K562 (cell line): ENCODE measurements around the gene TTN. TPM values are rescaled to one million over a fixed set of nuclear protein-coding genes. Genes with fewer than 3 reads are reported as not detected.

ENCODE experiments used
- BACH1 ChIP-seq: fragments of 200-800 bp; sonication (Bioruptor generic); IDR thresholded peaks from 2 replicates; pipeline ENCODE4 v1.6.1; 2016; ENCODE audit warnings: missing genetic modification characterization, missing compliant biosample characterization
- BCL6 ChIP-seq: fragments of 250-450 bp; sonication (Bioruptor Pico); IDR thresholded peaks from 2 replicates; pipeline ENCODE4 v1.4.0; 2020
- CXXC5 ChIP-seq: fragments of 250-450 bp; sonication (Bioruptor Pico); IDR thresholded peaks from 2 replicates; pipeline ENCODE4 v1.8.0; 2022; ENCODE audit warnings: inconsistent platforms, mild to moderate bottlenecking, moderate library complexity
- FOSL1 ChIP-seq: fragments of 200-800 bp; sonication (Bioruptor generic); conservative IDR thresholded peaks from 2 replicates; pipeline ENCODE4 v1.6.1; 2016; ENCODE audit warnings: missing genetic modification characterization, missing compliant biosample characterization
- NBN ChIP-seq: fragments of 450-650 bp; IDR thresholded peaks from 2 replicates; pipeline ENCODE4 v1.6.1; 2016; ENCODE audit warnings: low read depth, mild to moderate bottlenecking
- NR2C1 ChIP-seq, 2 experiments: fragments of 450-650 bp; IDR thresholded peaks; 2 replicates each; pipeline ENCODE4 v1.6.1; 2017; ENCODE audit warnings: mild to moderate bottlenecking in 2 of 2, antibody characterized with exemption in 1 of 2, inconsistent platforms in 1 of 2, missing compliant biosample characterization in 1 of 2, missing genetic modification characterization in 1 of 2
- NRF1 ChIP-seq, 2 experiments: fragments of 450-650 bp; IDR thresholded peaks in 1 of 2; conservative IDR thresholded peaks in 1 of 2; 2 replicates each; pipeline ENCODE4 v1.6.1; 2014; ENCODE audit warnings: mild to moderate bottlenecking in 2 of 2
- POLR2A ChIP-seq: fragments of 450-650 bp; conservative IDR thresholded peaks from 2 replicates; pipeline ENCODE4 v1.6.1; 2016
- POLR2AphosphoS5 ChIP-seq: IDR thresholded peaks from 2 replicates; pipeline ENCODE4 v1.6.1; 2011; ENCODE audit warnings: mild to moderate bottlenecking, low read depth, low read length, moderate library complexity; ENCODE audit not compliant: control insufficient read depth, insufficient read depth
- TEAD1 ChIP-seq, 2 experiments: fragments of 450-650 bp in 1 of 2; sonication (generic) in 1 of 2; formaldehyde crosslinking; IDR thresholded peaks; 2 replicates each; pipeline versions ENCODE4 v1.4.0 to v1.8.0; 2020 to 2022; ENCODE audit warnings: mild to moderate bottlenecking in 2 of 2, missing genetic modification reagents in 1 of 2
- polyA plus RNA-seq, 8 experiments: library from polyadenylated mRNA; depleted of rRNA in 4 of 8; stranded (reverse) in 5 of 8; unstranded in 3 of 8; fragments of >200 nt; fragmentation: Nextera tagmentation in 2 of 8; fragmentation: Illumina TruSeq in 1 of 8; extraction: Ambion mirVana in 2 of 8; extraction: Trizol in 1 of 8; gene quantifications; 2 replicates each; pipeline versions ENCODE4 v1.2.1 to v1.2.3, GENCODE V29; 2011 to 2014; ENCODE audit warnings: inconsistent platforms in 1 of 8, missing spikeins in 1 of 8
- total RNA-seq, 7 experiments: library from RNA; depleted of rRNA in 6 of 7; stranded (reverse); fragments of >200 nt in 6 of 7; fragmentation: Illumina TruSeq in 2 of 7; extraction: Trizol in 2 of 7; gene quantifications; 2 replicates each; pipeline versions ENCODE4 v1.2.1 to v1.2.3, GENCODE V29; 2011 to 2021; ENCODE audit warnings: low replicate concordance in 1 of 7
- TF ChIP-seq, protein P1 (sequence below): fragments of 250-450 bp; sonication (Bioruptor Pico); IDR thresholded peaks from 2 replicates; pipeline ENCODE4 v1.9.0; 2021; ENCODE audit warnings: mild to moderate bottlenecking, inconsistent platforms
- TF ChIP-seq, protein P2 (sequence below): IDR thresholded peaks from 3 replicates; pipeline ENCODE4 v1.6.1; 2011; ENCODE audit warnings: borderline replicate concordance, mild to moderate bottlenecking, moderate library complexity; ENCODE audit not compliant: insufficient read length; ENCODE audit errors: extremely low read depth
- TF ChIP-seq, protein P3 (sequence below): sonication (generic); formaldehyde crosslinking; IDR thresholded peaks from 2 replicates; pipeline ENCODE4 v1.8.0; 2022; ENCODE audit warnings: mild to moderate bottlenecking, missing genetic modification reagents, borderline replicate concordance
- TF ChIP-seq, protein P4 (sequence below): fragments of 250-450 bp; sonication (Bioruptor Pico); IDR thresholded peaks from 2 replicates; pipeline ENCODE4 v1.8.0; 2022; ENCODE audit warnings: moderate library complexity, mild to moderate bottlenecking, inconsistent platforms
- TF ChIP-seq, protein P5 (sequence below), 2 experiments: fragments of 450-650 bp in 1 of 2; sonication (generic) in 1 of 2; formaldehyde crosslinking in 1 of 2; IDR thresholded peaks in 1 of 2; conservative IDR thresholded peaks in 1 of 2; 2 replicates each; pipeline versions ENCODE4 v1.6.1 to v1.8.1; 2016 to 2023; ENCODE audit warnings: mild to moderate bottlenecking in 2 of 2, moderate library complexity in 2 of 2, inconsistent platforms in 1 of 2, missing genetic modification reagents in 1 of 2

The TTN gene
- total and polyA plus RNA-seq, 9 of the 15 experiments (the other 6 are each of a cell fraction or from before 2014, with no cell fraction given): under 0.01 to 0.20 (median 0.04) TPM; not detected in 1

DNA sequence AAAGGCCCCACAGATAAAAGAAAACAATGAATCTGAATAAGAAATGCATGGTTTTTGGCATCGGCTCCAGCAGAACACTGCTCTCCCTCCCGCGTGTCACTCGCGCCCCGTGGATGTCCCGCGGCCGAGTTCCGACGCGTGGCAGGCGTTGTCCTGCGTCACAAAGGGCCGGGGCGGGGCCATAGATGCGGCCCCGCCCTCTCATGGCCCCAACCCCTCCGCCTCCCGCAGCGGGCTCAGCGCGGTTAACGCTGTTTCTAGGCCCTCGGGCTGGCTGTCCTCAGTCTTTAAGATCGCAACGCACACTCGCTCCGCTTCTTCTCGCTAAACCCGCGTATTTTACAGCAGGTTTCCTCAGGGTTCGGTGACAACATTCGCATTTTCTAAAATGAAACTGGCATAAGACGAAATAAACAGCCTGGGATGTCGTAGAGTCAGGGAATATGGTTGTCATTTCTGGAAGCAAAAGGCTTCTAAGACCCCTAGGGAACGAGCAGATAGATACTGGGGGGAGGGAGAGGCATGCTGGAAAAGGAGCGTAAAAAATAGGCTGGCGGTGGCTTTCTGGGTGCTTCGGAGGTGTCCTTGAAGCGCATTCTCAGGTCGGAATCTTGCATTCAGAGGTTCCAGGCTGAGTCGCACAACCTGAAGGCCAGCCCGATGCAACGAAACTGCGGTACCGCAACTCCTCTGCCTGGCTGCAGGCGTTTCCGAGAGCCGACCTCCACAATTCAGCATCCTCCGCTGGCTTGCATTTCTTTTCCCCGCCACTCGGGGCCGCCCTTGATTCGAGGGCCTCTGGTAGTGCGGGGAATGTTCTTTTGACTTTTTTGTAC is 328.6 kb downstream of the TTN start, which contains the start of gene FKBP7 (continued):
- TF ChIP-seq, protein P1, sequence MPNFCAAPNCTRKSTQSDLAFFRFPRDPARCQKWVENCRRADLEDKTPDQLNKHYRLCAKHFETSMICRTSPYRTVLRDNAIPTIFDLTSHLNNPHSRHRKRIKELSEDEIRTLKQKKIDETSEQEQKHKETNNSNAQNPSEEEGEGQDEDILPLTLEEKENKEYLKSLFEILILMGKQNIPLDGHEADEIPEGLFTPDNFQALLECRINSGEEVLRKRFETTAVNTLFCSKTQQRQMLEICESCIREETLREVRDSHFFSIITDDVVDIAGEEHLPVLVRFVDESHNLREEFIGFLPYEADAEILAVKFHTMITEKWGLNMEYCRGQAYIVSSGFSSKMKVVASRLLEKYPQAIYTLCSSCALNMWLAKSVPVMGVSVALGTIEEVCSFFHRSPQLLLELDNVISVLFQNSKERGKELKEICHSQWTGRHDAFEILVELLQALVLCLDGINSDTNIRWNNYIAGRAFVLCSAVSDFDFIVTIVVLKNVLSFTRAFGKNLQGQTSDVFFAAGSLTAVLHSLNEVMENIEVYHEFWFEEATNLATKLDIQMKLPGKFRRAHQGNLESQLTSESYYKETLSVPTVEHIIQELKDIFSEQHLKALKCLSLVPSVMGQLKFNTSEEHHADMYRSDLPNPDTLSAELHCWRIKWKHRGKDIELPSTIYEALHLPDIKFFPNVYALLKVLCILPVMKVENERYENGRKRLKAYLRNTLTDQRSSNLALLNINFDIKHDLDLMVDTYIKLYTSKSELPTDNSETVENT: peak; percentile 70; the same call in 1 of the 2 replicates
- TF ChIP-seq BCL6 (CRISPR knock-in tag): no peak
- TF ChIP-seq, protein P2, sequence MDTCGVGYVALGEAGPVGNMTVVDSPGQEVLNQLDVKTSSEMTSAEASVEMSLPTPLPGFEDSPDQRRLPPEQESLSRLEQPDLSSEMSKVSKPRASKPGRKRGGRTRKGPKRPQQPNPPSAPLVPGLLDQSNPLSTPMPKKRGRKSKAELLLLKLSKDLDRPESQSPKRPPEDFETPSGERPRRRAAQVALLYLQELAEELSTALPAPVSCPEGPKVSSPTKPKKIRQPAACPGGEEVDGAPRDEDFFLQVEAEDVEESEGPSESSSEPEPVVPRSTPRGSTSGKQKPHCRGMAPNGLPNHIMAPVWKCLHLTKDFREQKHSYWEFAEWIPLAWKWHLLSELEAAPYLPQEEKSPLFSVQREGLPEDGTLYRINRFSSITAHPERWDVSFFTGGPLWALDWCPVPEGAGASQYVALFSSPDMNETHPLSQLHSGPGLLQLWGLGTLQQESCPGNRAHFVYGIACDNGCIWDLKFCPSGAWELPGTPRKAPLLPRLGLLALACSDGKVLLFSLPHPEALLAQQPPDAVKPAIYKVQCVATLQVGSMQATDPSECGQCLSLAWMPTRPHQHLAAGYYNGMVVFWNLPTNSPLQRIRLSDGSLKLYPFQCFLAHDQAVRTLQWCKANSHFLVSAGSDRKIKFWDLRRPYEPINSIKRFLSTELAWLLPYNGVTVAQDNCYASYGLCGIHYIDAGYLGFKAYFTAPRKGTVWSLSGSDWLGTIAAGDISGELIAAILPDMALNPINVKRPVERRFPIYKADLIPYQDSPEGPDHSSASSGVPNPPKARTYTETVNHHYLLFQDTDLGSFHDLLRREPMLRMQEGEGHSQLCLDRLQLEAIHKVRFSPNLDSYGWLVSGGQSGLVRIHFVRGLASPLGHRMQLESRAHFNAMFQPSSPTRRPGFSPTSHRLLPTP: no peak
- TF ChIP-seq, protein P3, sequence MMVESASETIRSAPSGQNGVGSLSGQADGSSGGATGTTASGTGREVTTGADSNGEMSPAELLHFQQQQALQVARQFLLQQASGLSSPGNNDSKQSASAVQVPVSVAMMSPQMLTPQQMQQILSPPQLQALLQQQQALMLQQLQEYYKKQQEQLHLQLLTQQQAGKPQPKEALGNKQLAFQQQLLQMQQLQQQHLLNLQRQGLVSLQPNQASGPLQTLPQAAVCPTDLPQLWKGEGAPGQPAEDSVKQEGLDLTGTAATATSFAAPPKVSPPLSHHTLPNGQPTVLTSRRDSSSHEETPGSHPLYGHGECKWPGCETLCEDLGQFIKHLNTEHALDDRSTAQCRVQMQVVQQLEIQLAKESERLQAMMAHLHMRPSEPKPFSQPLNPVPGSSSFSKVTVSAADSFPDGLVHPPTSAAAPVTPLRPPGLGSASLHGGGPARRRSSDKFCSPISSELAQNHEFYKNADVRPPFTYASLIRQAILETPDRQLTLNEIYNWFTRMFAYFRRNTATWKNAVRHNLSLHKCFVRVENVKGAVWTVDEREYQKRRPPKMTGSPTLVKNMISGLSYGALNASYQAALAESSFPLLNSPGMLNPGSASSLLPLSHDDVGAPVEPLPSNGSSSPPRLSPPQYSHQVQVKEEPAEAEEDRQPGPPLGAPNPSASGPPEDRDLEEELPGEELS (CRISPR knock-in tag): 0 out of 2 replicates have a peak, but pooled peaks have one; percentile 37
- peak; percentile 72; the same call in 1 of the 2 replicates for TF ChIP-seq NBN
- TF ChIP-seq POLR2A: peak; percentile 85
- TF ChIP-seq NR2C1 (IDR thresholded peaks at IDR 0.05): no peak
- no peak for TF ChIP-seq NR2C1 (tag; IDR thresholded peaks at IDR 0.05)
- TF ChIP-seq NRF1 (conservative IDR thresholded peaks at IDR 0.05 in 1 of 2, IDR thresholded peaks at IDR 0.05 in 1 of 2): peak; percentile 57 to 64
- no peak for TF ChIP-seq FOSL1 (tag)
- peak; percentile 84 for TF ChIP-seq POLR2AphosphoS5
- TF ChIP-seq BACH1 (tag): no peak
- TF ChIP-seq, protein P4, sequence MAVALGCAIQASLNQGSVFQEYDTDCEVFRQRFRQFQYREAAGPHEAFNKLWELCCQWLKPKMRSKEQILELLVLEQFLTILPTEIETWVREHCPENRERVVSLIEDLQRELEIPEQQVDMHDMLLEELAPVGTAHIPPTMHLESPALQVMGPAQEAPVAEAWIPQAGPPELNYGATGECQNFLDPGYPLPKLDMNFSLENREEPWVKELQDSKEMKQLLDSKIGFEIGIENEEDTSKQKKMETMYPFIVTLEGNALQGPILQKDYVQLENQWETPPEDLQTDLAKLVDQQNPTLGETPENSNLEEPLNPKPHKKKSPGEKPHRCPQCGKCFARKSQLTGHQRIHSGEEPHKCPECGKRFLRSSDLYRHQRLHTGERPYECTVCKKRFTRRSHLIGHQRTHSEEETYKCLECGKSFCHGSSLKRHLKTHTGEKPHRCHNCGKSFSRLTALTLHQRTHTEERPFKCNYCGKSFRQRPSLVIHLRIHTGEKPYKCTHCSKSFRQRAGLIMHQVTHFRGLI (CRISPR knock-in tag): no peak
- TF ChIP-seq, protein P5, sequence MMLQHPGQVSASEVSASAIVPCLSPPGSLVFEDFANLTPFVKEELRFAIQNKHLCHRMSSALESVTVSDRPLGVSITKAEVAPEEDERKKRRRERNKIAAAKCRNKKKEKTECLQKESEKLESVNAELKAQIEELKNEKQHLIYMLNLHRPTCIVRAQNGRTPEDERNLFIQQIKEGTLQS (IDR thresholded peaks at IDR 0.05): no peak
- TF ChIP-seq, protein P5 (CRISPR knock-in tag; conservative IDR thresholded peaks at IDR 0.05): 0 out of 2 replicates have a peak, but pooled peaks have one; percentile 19
- peak; percentile 90 for TF ChIP-seq CXXC5 (CRISPR knock-in tag)
- peak in 1 of 2 experiments; percentile 70; a peak in 2 of 4 replicates for TF ChIP-seq TEAD1 (CRISPR knock-in tag; IDR thresholded peaks at IDR 0.05)
